C4-2B (cell line): ENCODE measurements around the gene TEX26.

ENCODE experiments used
- H3K27ac ChIP-seq: fragments of 450-650 bp; 2 replicates; pipeline ENCODE4 v1.5.1; 2017
- ZFX ChIP-seq: fragments of 450-650 bp; IDR thresholded peaks from 2 replicates; pipeline ENCODE4 v1.6.1; 2017
- TF ChIP-seq, protein P1 (sequence below): fragments of 450-650 bp; conservative IDR thresholded peaks from 2 replicates; pipeline ENCODE4 v1.5.1; 2017; ENCODE audit warnings: mild to moderate bottlenecking

Gene TEX26

DNA sequence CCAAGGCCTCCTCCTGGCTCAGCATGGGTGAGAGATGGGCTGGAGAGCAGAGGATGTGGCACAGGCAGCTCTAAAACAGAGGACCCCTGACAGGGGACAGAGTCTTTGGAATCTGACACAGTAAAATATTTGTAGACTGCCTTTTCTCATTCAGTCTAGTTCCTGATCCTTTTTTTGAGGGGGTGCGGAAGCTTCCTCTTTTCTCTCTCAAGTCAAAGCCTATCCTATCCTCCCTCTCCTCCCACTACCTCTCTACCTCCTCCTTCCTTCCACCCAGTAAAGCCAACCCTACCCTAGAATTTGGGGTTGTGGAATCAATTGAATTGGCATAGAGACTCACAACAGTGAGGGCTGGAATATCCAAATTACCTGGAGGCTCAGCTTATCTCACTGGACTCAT lies 82.0 kb downstream of the TEX26 start:
- no peak overlapping the region for H3K27ac ChIP-seq

DNA sequence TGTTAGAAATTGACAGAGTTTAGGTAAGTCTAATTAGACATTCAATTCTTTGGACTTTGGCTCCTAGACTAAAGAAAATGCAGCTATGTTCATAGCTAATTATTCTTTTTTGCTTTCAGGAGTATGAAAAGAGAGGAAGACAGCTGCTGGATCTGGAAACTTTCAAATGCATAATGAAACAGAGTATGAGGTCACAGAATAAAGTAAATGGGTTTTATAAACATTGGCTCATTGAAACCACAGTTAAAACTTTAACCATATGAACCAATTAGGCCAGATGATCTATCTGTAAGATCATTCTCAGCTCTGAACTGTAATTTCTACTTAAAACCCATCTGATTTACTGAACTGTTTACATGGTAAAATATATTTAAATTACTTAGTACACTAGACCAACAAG lies 82.7 kb downstream of the TEX26 start:
- no peak overlapping the region for H3K27ac ChIP-seq
- TF ChIP-seq ZFX = no peak
- TF ChIP-seq, protein P1, sequence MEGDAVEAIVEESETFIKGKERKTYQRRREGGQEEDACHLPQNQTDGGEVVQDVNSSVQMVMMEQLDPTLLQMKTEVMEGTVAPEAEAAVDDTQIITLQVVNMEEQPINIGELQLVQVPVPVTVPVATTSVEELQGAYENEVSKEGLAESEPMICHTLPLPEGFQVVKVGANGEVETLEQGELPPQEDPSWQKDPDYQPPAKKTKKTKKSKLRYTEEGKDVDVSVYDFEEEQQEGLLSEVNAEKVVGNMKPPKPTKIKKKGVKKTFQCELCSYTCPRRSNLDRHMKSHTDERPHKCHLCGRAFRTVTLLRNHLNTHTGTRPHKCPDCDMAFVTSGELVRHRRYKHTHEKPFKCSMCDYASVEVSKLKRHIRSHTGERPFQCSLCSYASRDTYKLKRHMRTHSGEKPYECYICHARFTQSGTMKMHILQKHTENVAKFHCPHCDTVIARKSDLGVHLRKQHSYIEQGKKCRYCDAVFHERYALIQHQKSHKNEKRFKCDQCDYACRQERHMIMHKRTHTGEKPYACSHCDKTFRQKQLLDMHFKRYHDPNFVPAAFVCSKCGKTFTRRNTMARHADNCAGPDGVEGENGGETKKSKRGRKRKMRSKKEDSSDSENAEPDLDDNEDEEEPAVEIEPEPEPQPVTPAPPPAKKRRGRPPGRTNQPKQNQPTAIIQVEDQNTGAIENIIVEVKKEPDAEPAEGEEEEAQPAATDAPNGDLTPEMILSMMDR = no peak

More for the DNA sequence above, 82.0 kb downstream of the TEX26 start:
- TF ChIP-seq, protein P1 = no peak
- no peak for TF ChIP-seq ZFX

DNA sequence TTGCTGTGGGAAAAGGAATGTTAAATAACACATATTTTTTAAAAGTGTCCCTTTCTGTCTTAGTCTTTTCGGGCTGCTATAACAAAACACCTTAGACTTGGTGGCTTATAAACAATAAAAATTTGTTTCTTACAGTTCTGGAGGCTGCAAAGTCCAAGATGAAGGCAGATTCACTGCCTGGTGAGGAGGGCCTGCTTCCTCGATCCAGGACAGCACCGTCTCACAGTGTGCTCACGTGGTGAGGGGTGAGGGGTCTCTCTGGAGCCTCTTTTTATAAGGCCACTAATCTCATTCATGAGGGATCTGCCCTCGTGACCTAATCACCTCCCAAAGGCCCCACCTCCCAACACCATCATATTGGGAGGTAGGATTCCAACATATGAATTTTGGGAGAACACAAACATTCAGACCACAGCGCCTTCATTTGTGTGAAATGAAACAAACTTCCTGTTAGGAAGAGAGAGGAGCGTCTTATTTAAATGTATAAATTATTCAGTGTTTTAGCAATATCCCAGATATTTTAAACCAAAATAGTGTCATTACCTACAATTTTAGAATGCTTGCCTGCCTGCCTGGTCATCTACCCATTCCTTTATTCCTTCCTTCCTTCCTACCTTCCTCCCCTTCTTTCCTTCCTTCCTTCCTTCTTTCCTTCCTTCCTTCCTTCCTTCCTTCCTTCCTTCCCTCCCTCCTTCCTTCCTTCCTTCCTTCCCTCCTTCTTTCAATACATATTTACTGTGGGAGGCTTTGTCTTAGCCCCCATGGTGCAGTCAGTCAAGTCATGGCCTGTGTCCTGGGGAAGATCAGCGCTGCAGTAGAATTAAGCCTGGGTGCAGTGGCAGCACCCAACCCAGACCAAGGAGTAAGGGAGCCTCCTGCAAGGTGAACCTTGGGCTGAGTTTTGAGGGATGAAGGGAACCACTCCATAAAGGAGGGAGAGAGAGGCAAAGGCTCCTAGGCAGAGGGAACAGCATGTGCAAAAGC lies 84.2 kb downstream of the TEX26 start:
- no peak for TF ChIP-seq ZFX
- TF ChIP-seq, protein P1 = no peak
- no peak overlapping the region for H3K27ac ChIP-seq

DNA sequence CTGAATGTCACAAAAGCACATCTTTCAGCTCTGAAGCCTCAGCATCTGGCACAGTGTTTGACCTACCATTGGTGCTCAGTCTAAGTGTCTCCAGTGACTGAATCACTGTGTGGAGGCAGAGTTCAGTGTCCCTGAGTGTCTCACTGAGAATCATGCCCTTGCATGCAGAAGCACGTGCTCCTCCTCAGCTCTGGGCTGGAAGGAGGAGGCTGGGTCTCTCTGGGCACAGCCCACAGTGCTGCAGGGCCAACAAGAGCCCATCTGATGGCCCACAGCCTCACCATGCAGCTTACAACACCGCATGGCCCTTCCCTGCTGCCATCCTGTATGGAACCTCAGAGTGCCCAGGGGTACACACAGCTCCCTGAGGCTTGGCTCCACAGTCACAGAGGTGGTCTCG lies 86.1 kb downstream of the TEX26 start:
- no peak for TF ChIP-seq ZFX
- TF ChIP-seq, protein P1 = no peak
- no peak overlapping the region for H3K27ac ChIP-seq

DNA sequence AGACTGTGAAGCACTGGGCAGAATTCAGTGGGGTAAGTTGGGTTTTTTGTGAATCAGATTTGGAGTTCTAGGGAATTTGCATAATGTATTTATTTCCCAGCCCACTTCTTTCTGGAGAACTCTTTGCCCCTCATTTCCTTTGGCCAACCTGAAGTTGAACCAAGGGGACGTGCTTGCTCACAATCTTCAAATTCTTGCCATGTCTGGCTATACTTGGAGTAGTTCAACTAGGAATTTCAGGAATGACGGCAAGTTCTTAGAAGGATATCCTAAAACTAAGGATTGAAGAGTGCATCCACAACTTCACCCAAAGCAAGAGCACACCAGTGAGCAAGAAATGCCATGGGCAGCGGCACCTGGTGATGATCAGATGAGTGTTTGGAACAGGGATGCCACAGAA lies 88.5 kb downstream of the TEX26 start:
- TF ChIP-seq, protein P1 = no peak
- no peak for TF ChIP-seq ZFX
- H3K27ac ChIP-seq = no peak overlapping the region

DNA sequence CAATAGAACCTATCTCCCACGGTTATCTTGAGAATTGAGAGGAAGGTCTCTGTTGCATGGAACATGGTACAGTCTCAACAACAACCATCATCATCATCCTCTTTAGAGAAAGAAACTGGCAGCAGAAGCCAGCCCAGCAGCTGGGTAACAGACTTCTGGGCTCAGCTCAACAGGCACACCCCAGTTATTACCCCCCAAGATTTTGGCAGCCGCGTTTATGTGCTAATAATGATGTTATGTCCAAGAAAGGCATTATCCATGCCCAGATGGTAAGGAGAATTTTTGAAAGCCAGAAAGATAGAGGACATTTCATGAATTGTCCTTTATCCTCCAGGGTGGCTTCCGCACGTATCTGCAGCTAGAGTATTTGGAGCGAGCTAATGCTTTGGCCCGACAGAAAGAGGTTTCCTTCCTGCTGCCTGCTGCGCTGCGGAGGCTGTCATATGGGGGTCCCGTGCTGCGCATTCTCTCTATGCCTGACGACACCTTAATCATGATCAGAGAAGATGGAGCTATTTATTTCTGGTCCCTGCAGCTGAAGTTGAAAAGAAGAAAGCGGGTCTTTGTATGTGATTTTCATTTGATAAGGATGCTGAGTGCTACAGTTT lies 89.9 kb downstream of the TEX26 start:
- no peak for TF ChIP-seq ZFX
- TF ChIP-seq, protein P1 = no peak
- no peak overlapping the region for H3K27ac ChIP-seq

DNA sequence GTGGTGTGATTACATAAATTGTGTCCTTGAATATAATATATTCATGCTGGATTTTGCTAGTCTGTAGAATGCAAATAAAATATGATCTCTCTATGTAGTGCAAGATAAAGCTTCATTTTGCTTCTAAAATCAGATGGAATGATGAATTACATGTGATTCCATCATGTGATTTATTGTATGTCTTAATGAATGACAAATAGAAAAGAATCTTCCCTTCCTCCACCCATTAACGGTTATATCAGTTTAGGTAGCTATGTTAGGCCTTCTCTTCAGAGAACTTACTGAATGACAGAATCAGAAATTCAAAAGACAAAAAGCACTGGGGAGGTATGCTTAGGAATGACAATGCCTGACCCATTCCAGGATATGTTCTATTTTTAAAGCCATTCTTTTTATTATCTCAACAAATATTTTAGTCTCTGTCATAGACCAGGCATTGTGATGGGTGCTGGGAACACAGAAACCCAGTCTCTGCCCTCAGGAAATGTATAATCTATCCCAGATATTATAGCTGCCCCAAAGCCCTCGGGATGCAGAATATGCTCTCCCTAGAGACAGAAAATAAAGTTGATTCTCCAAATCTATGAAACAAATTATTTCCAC lies 90.6 kb downstream of the TEX26 start:
- H3K27ac ChIP-seq = no peak overlapping the region
- no peak for TF ChIP-seq ZFX
- TF ChIP-seq, protein P1 = no peak
